ENCODE data around the gene NRN1L. TPM values are rescaled to one million over a fixed set of nuclear protein-coding genes. Genes with fewer than 3 reads are reported as not detected.
"Not testable (repeated sequence)": the region's sequence is repeated elsewhere in the genome, so short reads cannot be mapped to it uniquely, and the experiment has no call there.

Gene NRN1L
- total RNA-seq (2014; rRNA removed; shearing (Covaris generic)): 1.3 TPM in 1 of 2 replicates, not detected in the other

GRCh38 chr16:67884684-67885083, at the start of gene NRN1L:
TSS of gene NRN1L (plus strand) at chr16:67884885. CDS start at chr16:67884904, 19 bp downstream.
- peak; percentile 14 for DNase-seq (ENCODE audit: low read depth)

- not testable (repeated sequence) for DNase-seq (ENCODE audit: low read depth)
Observed at GRCh38 chr16:67837190-67837589, 47.5 kb upstream of the NRN1L start.

GRCh38 chr16:67837811-67838210, 46.9 kb upstream of the NRN1L start:
- DNase-seq (ENCODE audit: low read depth): no peak

GRCh38 chr16:67841198-67841815, 43.4 kb upstream of the NRN1L start:
- no peak for DNase-seq (ENCODE audit: low read depth)

GRCh38 chr16:67841816-67842508, 42.7 kb upstream of the NRN1L start, which contains the start of gene THAP11:
TSS of gene THAP11 (plus strand) at chr16:67842320. CDS start at chr16:67842555, 235 bp downstream.
- DNase-seq (ENCODE audit: low read depth): peak; percentile 91

GRCh38 chr16:67842509-67843342, 42.0 kb upstream of the NRN1L start:
- peak; percentile 69 for DNase-seq (ENCODE audit: low read depth)

- DNase-seq (ENCODE audit: low read depth): no peak
Observed at GRCh38 chr16:67843343-67843765, 41.3 kb upstream of the NRN1L start.

GRCh38 chr16:67844497-67844896, 40.2 kb upstream of the NRN1L start:
- DNase-seq (ENCODE audit: low read depth): no peak

GRCh38 chr16:67845291-67846062, 39.2 kb upstream of the NRN1L start:
- no peak for DNase-seq (ENCODE audit: low read depth)

GRCh38 chr16:67846063-67846319, 38.7 kb upstream of the NRN1L start:
- no peak for DNase-seq (ENCODE audit: low read depth)

- peak; percentile 93 for DNase-seq (ENCODE audit: low read depth)
Observed at GRCh38 chr16:67846320-67847063, 38.2 kb upstream of the NRN1L start, which contains the start of gene NUTF2. TSS of gene NUTF2 (plus strand) at chr16:67846933. CDS start at chr16:67865131, 18,198 bp downstream.

GRCh38 chr16:67847064-67847861, 37.4 kb upstream of the NRN1L start, which contains the start of gene CENPT:
TSS of gene CENPT (minus strand) at chr16:67847693. CDS start at chr16:67833859, 13,834 bp downstream.
- DNase-seq (ENCODE audit: low read depth): peak; percentile 73

GRCh38 chr16:67848118-67848517, 36.6 kb upstream of the NRN1L start:
- DNase-seq (ENCODE audit: low read depth): no peak

- no peak for DNase-seq (ENCODE audit: low read depth)
Observed at GRCh38 chr16:67853670-67854069, 31.0 kb upstream of the NRN1L start.

- DNase-seq (ENCODE audit: low read depth): no peak
Observed at GRCh38 chr16:67855789-67856188, 28.9 kb upstream of the NRN1L start.

- no peak for DNase-seq (ENCODE audit: low read depth)
Observed at GRCh38 chr16:67856927-67857546, 27.6 kb upstream of the NRN1L start.

- peak; percentile 89 for DNase-seq (ENCODE audit: low read depth)
Observed at GRCh38 chr16:67857547-67858233, 27.0 kb upstream of the NRN1L start.

- no peak for DNase-seq (ENCODE audit: low read depth)
Observed at GRCh38 chr16:67858500-67858899, 26.2 kb upstream of the NRN1L start.
